Choroid plexus epithelial cell (primary cell): Measurements from ENCODE around the gene CTDSP2.
A peak's percentile ranks its signal among the peaks of the same experiment; 100 is the strongest.

Experiments used
- DNase-seq: peaks from one replicate; pipeline ENCODE4 v3.0.0-alpha.2; 2010; ENCODE audit warnings: low read depth
- H3K4me3 ChIP-seq: 2 replicates; pipeline ENCODE4 v1.5.1; 2011; ENCODE audit warnings: low read depth, mild to moderate bottlenecking, control low read depth, low read length, moderate library complexity
- CTCF ChIP-seq: conservative IDR thresholded peaks from 2 replicates; pipeline ENCODE4 v1.5.1; 2011; ENCODE audit warnings: low read depth, mild to moderate bottlenecking, control low read depth, inconsistent platforms, low read length, moderate library complexity

CTDSP2 gene

DNA sequence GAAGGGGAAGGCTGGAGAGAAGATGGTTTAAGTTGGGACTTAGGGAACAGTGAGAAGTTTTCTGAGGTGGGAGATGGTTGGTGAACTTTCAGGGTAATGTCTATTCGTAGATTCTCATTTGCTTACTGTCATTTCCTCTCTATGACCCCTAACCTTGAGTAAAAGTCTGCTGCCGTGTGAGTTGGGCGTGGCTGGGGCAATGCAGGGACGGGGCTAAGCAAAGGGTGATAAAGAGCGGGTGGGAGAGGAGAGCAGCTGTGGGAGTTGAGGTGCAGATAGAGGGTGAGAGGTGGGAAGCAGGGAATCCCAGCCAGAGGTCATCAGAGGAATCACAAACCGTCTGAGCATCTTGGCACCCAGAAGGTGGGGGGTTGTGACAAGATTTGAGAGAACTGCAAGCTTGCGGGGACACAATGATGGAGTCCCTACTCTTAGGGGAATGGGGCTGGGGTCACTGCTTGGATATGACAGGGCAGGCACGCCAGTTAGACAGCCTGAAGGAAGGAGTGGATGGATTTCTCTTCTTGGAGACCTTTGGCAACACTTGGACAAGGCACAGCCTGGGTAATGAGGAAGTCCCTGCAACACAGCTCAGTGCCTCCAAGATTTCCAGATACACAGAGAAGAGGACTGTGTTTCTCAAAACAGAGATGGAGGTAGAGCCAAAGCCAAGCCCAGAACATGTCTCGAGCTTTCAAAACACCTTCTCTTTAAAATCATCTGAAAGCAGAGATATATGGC lies 45.9 kb upstream of the CTDSP2 start:
- TF ChIP-seq CTCF, result no peak

GRCh38 chr12:57891542-57892228 lies 45.2 kb upstream of the CTDSP2 start:
- no peak for DNase-seq
- H3K4me3 ChIP-seq, result no peak overlapping the region
- no peak for TF ChIP-seq CTCF

More for the DNA sequence above, 45.9 kb upstream of the CTDSP2 start:
- DNase-seq, result no peak
- H3K4me3 ChIP-seq, result no peak overlapping the region

- no peak for TF ChIP-seq CTCF
- no peak for DNase-seq
- no peak overlapping the region for H3K4me3 ChIP-seq
Observed at GRCh38 chr12:57890191-57891115, 43.9 kb upstream of the CTDSP2 start.

DNA sequence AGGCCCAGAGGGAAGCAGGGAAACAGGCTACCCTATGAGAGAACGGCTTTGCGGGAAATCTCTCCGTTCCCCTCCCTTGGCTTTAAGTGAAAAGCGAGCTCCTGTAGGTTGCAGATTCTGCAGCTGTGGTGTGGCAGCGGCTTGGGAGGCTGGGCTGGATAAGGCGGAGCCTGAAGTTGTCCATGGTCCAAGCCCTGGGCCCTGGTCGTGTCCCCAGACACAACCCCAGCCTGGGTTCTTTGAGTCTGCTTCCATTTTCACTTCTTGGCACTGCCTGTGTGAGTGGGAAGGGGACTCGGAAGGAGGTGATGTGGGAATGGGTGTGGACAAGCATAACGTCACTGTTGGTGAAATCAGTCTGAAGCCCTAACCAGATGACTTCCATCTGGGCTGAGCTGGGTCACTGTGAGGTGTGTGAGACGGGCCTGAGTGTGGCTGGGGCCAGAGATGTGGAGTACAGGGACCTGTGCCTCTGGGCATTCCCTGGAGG lies 43.0 kb upstream of the CTDSP2 start:
- DNase-seq, result peak; percentile 86
- TF ChIP-seq CTCF, result no peak
- H3K4me3 ChIP-seq, result no peak overlapping the region

GRCh38 chr12:57888409-57889157 lies 42.1 kb upstream of the CTDSP2 start:
- peak; percentile 45 for DNase-seq
- no peak overlapping the region for H3K4me3 ChIP-seq
- no peak for TF ChIP-seq CTCF
